Mesendoderm (in vitro differentiated cells): ENCODE measurements around the gene TTC27.

Experiments
- DNase-seq: peaks from one replicate; pipeline ENCODE4 v3.0.0; 2013
- H2AK5ac ChIP-seq: 2 replicates; pipeline ENCODE4 v1.6.1; 2013; ENCODE audit warnings: low read length, inconsistent platforms
- H2BK120ac ChIP-seq: 2 replicates; pipeline ENCODE4 v1.6.1; 2013; ENCODE audit warnings: low read depth, mild to moderate bottlenecking, low read length, moderate library complexity, mixed read lengths
- H2BK15ac ChIP-seq: replicated peaks from 2 replicates; pipeline ENCODE4 v1.6.1; 2013; ENCODE audit warnings: low read depth, mild to moderate bottlenecking, moderate library complexity
- H2BK5ac ChIP-seq: 2 replicates; pipeline ENCODE4 v1.6.1; 2013; ENCODE audit warnings: low read length, inconsistent platforms
- H3K18ac ChIP-seq: 2 replicates; pipeline ENCODE4 v1.6.1; 2013; ENCODE audit warnings: mild to moderate bottlenecking, low read length, mixed read lengths
- H3K23ac ChIP-seq: one replicate; pipeline ENCODE4 v1.6.1; 2013; ENCODE audit warnings: low read length
- H3K27ac ChIP-seq: 2 replicates; pipeline ENCODE4 v1.5.1; 2013; ENCODE audit warnings: low read depth, mild to moderate bottlenecking, inconsistent platforms, low read length, moderate library complexity
- H3K27me3 ChIP-seq: 2 replicates; pipeline ENCODE4 v1.6.1; 2013; ENCODE audit warnings: low read length, control low read depth, mild to moderate bottlenecking, inconsistent platforms; ENCODE audit not compliant: insufficient read depth, poor library complexity
- H3K36me3 ChIP-seq: 2 replicates; pipeline ENCODE4 v1.6.1; 2013; ENCODE audit warnings: low read length, inconsistent platforms; ENCODE audit not compliant: control insufficient read depth, insufficient read depth
- H3K4ac ChIP-seq: one replicate; pipeline ENCODE4 v1.6.1; 2013; ENCODE audit warnings: low read depth, mild to moderate bottlenecking, low read length, moderate library complexity
- H3K4me1 ChIP-seq: 2 replicates; pipeline ENCODE4 v1.6.1; 2013; ENCODE audit warnings: low read depth, low read length, inconsistent platforms; ENCODE audit not compliant: control insufficient read depth
- H3K4me2 ChIP-seq: 2 replicates; pipeline ENCODE4 v1.6.1; 2013; ENCODE audit warnings: low read length
- H3K4me3 ChIP-seq: 2 replicates; pipeline ENCODE4 v1.5.1; 2013; ENCODE audit warnings: mild to moderate bottlenecking, low read length
- H3K56ac ChIP-seq: one replicate; pipeline ENCODE4 v1.6.1; 2013; ENCODE audit warnings: low read length
- H3K79me1 ChIP-seq: 2 replicates; pipeline ENCODE4 v1.6.1; 2013; ENCODE audit warnings: low read length, inconsistent platforms
- H3K79me2 ChIP-seq: 2 replicates; pipeline ENCODE4 v1.6.1; 2013; ENCODE audit warnings: mild to moderate bottlenecking, low read length; ENCODE audit not compliant: control insufficient read depth, insufficient read depth
- H3K9ac ChIP-seq: 2 replicates; pipeline ENCODE4 v1.6.1; 2013; ENCODE audit warnings: low read length, inconsistent platforms
- H4K5ac ChIP-seq: one replicate; pipeline ENCODE4 v1.6.1; 2013; ENCODE audit warnings: low read length
- H4K8ac ChIP-seq: one replicate; pipeline ENCODE4 v1.6.1; 2013; ENCODE audit warnings: low read depth, mild to moderate bottlenecking, control low read depth, low read length, moderate library complexity
- WGBS: extraction: QIAGEN DNeasy Blood & Tissue Kit; methylation state at CpG from one replicate; pipeline ENCODE4 v1.1.7; 2013; ENCODE audit warnings: low lambda C conversion rate, missing lambda C conversion rate; ENCODE audit not compliant: insufficient coverage; ENCODE audit errors: extremely low coverage; 5-methylcytosine and 5-hydroxymethylcytosine counted together

TTC27 gene

GRCh38 chr2:32862269-32863055, 234.6 kb downstream of the TTC27 start:
- no peak overlapping the region for H3K4ac ChIP-seq
- H3K27me3 ChIP-seq = no peaks in the 10 kb centered on the region
- H2BK120ac ChIP-seq = no peak overlapping the region
- DNase-seq = no peak
- H3K4me1 ChIP-seq = no peaks in the 10 kb centered on the region
- no peak overlapping the region for H3K23ac ChIP-seq
- no peak overlapping the region for H4K8ac ChIP-seq
- H2AK5ac ChIP-seq = no peak overlapping the region
- no peak overlapping the region for H3K18ac ChIP-seq
- H2BK15ac ChIP-seq = no peak overlapping the region
- no peak overlapping the region for H4K5ac ChIP-seq
- H2BK5ac ChIP-seq = no peak overlapping the region
- no peak overlapping the region for H3K4me3 ChIP-seq
- H3K9ac ChIP-seq = no peak overlapping the region
- H3K79me2 ChIP-seq = no peaks in the 10 kb centered on the region
- no peaks in the 10 kb centered on the region for H3K36me3 ChIP-seq
- H3K27ac ChIP-seq = no peak overlapping the region
- no peak overlapping the region for H3K4me2 ChIP-seq
- H3K56ac ChIP-seq = no peak overlapping the region
- WGBS = no CpG with 5 or more reads among the region's 4 CpGs
- no peaks in the 10 kb centered on the region for H3K79me1 ChIP-seq

- Histone ChIP-seq H2BK15ac (no peak overlapping the region), H3K4ac (no peak overlapping the region), H4K5ac (no peak overlapping the region), H3K4me3 (no peak overlapping the region), H2BK5ac (no peak overlapping the region), H3K27me3 (no peaks in the 10 kb centered on the region), H3K36me3 (no peaks in the 10 kb centered on the region), H2AK5ac (no peak overlapping the region), H4K8ac (no peak overlapping the region), H3K18ac (no peak overlapping the region), H3K4me2 (no peak overlapping the region), H3K27ac (no peak overlapping the region), H3K4me1 (no peaks in the 10 kb centered on the region), H3K79me2 (no peaks in the 10 kb centered on the region), H3K23ac (no peak overlapping the region), H3K9ac (no peak overlapping the region), H3K79me1 (no peaks in the 10 kb centered on the region), H3K56ac (no peak overlapping the region), H2BK120ac (no peak overlapping the region)
- no peak for DNase-seq
- WGBS = no CpG with 5 or more reads among the region's 2 CpGs
Observed at GRCh38 chr2:32863326-32863725, 235.5 kb downstream of the TTC27 start.

GRCh38 chr2:32863803-32864202, 236.0 kb downstream of the TTC27 start:
- Histone ChIP-seq H3K56ac (no peak overlapping the region), H3K27ac (no peak overlapping the region), H3K23ac (no peak overlapping the region), H2BK15ac (no peak overlapping the region), H2BK5ac (no peak overlapping the region), H3K79me1 (no peaks in the 10 kb centered on the region), H3K4me1 (no peaks in the 10 kb centered on the region), H3K36me3 (no peaks in the 10 kb centered on the region), H4K8ac (no peak overlapping the region), H3K79me2 (no peaks in the 10 kb centered on the region), H3K18ac (no peak overlapping the region), H3K27me3 (no peaks in the 10 kb centered on the region), H3K4ac (no peak overlapping the region), H2BK120ac (no peak overlapping the region), H3K4me3 (no peak overlapping the region), H3K9ac (no peak overlapping the region), H2AK5ac (no peak overlapping the region), H3K4me2 (no peak overlapping the region), H4K5ac (no peak overlapping the region)
- no peak for DNase-seq
- WGBS = no CpG with 5 or more reads among the region's 7 CpGs

GRCh38 chr2:32864334-32865111, 236.7 kb downstream of the TTC27 start:
- no peak overlapping the region for H3K23ac ChIP-seq
- no peak for DNase-seq
- H2BK15ac ChIP-seq = no peak overlapping the region
- no peak overlapping the region for H2AK5ac ChIP-seq
- no peak overlapping the region for H3K4me2 ChIP-seq
- no peaks in the 10 kb centered on the region for H3K4me1 ChIP-seq
- no peaks in the 10 kb centered on the region for H3K79me2 ChIP-seq
- WGBS = no CpG with 5 or more reads among the region's 7 CpGs
- H3K79me1 ChIP-seq = no peaks in the 10 kb centered on the region
- H3K36me3 ChIP-seq = no peaks in the 10 kb centered on the region
- no peak overlapping the region for H3K27ac ChIP-seq
- no peak overlapping the region for H2BK5ac ChIP-seq
- no peak overlapping the region for H2BK120ac ChIP-seq
- H4K8ac ChIP-seq = no peak overlapping the region
- H3K4me3 ChIP-seq = no peak overlapping the region
- no peak overlapping the region for H3K9ac ChIP-seq
- H3K4ac ChIP-seq = no peak overlapping the region
- no peaks in the 10 kb centered on the region for H3K27me3 ChIP-seq
- no peak overlapping the region for H3K18ac ChIP-seq
- no peak overlapping the region for H4K5ac ChIP-seq
- H3K56ac ChIP-seq = no peak overlapping the region

GRCh38 chr2:32865399-32866068, 237.7 kb downstream of the TTC27 start:
- no peak overlapping the region for H3K9ac ChIP-seq
- H3K4me3 ChIP-seq = no peak overlapping the region

More at GRCh38 chr2:32865399-32866068, 237.7 kb downstream of the TTC27 start:
- no peak for DNase-seq
- no peak overlapping the region for H3K4ac ChIP-seq
- no peaks in the 10 kb centered on the region for H3K27me3 ChIP-seq
- no peak overlapping the region for H3K18ac ChIP-seq
- H2BK120ac ChIP-seq = no peak overlapping the region
- H3K23ac ChIP-seq = no peak overlapping the region
- no peak overlapping the region for H2AK5ac ChIP-seq
- no peak overlapping the region for H2BK5ac ChIP-seq
- H3K4me1 ChIP-seq = no peaks in the 10 kb centered on the region
- H3K79me2 ChIP-seq = no peaks in the 10 kb centered on the region
- no peak overlapping the region for H3K56ac ChIP-seq
- no peak overlapping the region for H3K27ac ChIP-seq
- H3K79me1 ChIP-seq = no peaks in the 10 kb centered on the region
- H2BK15ac ChIP-seq = no peak overlapping the region
- WGBS = no CpG with 5 or more reads among the region's 3 CpGs
- H3K36me3 ChIP-seq = no peaks in the 10 kb centered on the region
- H4K5ac ChIP-seq = no peak overlapping the region
- H4K8ac ChIP-seq = no peak overlapping the region
- H3K4me2 ChIP-seq = no peak overlapping the region
